K562 (cell line): ENCODE results near the gene SLC25A48.

Experiments
- ERF ChIP-seq: fragments of 450-650 bp; formaldehyde crosslinking; IDR thresholded peaks from 2 replicates; pipeline ENCODE4 v1.4.0; 2020; ENCODE audit warnings: mild to moderate bottlenecking, mixed read lengths
- HDAC6 ChIP-seq: IDR thresholded peaks from 2 replicates; pipeline ENCODE4 v1.6.1; 2012; ENCODE audit warnings: low read depth, mild to moderate bottlenecking, control low read depth, inconsistent platforms, low read length, moderate library complexity
- KHSRP ChIP-seq: fragments of 450-650 bp; IDR thresholded peaks from 2 replicates; pipeline ENCODE4 v1.6.1; 2017
- NFE2 ChIP-seq: IDR thresholded peaks from 2 replicates; pipeline ENCODE4 v1.6.1; 2014; ENCODE audit warnings: antibody characterized with exemption, low read depth
- POLR2A ChIP-seq: fragments of 450-650 bp; conservative IDR thresholded peaks from 2 replicates; pipeline ENCODE4 v1.6.1; 2016
- POLR2AphosphoS5 ChIP-seq: IDR thresholded peaks from 2 replicates; pipeline ENCODE4 v1.6.1; 2011; ENCODE audit warnings: mild to moderate bottlenecking, low read depth, low read length, moderate library complexity; ENCODE audit not compliant: control insufficient read depth, insufficient read depth
- SIN3A ChIP-seq, 2 experiments: fragments of 150-350 bp in 1 of 2; IDR thresholded peaks; 2 replicates each; pipeline ENCODE4 v1.6.1; 2011 to 2016; ENCODE audit warnings: borderline replicate concordance in 2 of 2, low read depth in 2 of 2, low read length in 2 of 2, mild to moderate bottlenecking in 2 of 2, moderate library complexity in 2 of 2; ENCODE audit not compliant: control insufficient read depth in 1 of 2
- SIRT6 ChIP-seq: IDR thresholded peaks from one replicate; pipeline ENCODE4 v1.6.1; 2012; ENCODE audit warnings: low read depth, mild to moderate bottlenecking, control low read depth, inconsistent platforms, low read length, moderate library complexity
- SP2 ChIP-seq: IDR thresholded peaks from 2 replicates; pipeline ENCODE4 v1.6.1; 2011; ENCODE audit warnings: mild to moderate bottlenecking, low read depth, low read length, moderate library complexity; ENCODE audit not compliant: poor library complexity, severe bottlenecking; ENCODE audit errors: extremely low read depth
- USF2 ChIP-seq: sonication (generic); formaldehyde crosslinking; IDR thresholded peaks from 2 replicates; pipeline ENCODE4 v1.5.0; 2020; ENCODE audit warnings: missing genetic modification reagents
- YY1 ChIP-seq, 3 experiments: IDR thresholded peaks; 2 replicates each; pipeline ENCODE4 v1.6.1; 2011; ENCODE audit warnings: low read length in 2 of 3, mild to moderate bottlenecking in 2 of 3, moderate library complexity in 2 of 3, borderline replicate concordance in 1 of 3, control low read depth in 1 of 3, low read depth in 1 of 3; ENCODE audit not compliant: insufficient read depth in 3 of 3, insufficient replicate concordance in 2 of 3, control insufficient read depth in 1 of 3, insufficient read length in 1 of 3; ENCODE audit errors: extremely low read depth in 1 of 3
- ZNF561 ChIP-seq: fragments of 450-650 bp; formaldehyde crosslinking; conservative IDR thresholded peaks from 2 replicates; pipeline ENCODE4 v1.4.0; 2020; ENCODE audit warnings: mild to moderate bottlenecking, moderate library complexity
- TF ChIP-seq, protein P1 (sequence below): sonication (generic); formaldehyde crosslinking; IDR thresholded peaks from 2 replicates; pipeline ENCODE4 v1.9.0; 2022; ENCODE audit warnings: mild to moderate bottlenecking, missing genetic modification reagents

GRCh38 chr5:135851915-135852845, 17.7 kb downstream of the SLC25A48 start:
- TF ChIP-seq POLR2AphosphoS5 (no peak), NFE2 (no peak), ERF (CRISPR knock-in tag) (no peak), SIN3A (IDR thresholded peaks at IDR 0.05; ENCODE audit: borderline replicate concordance in 2 of 2, control insufficient read depth in 1 of 2, low read depth in 2 of 2, low read length in 2 of 2) (no peak), SIRT6 (no peak), SP2 (no peak), USF2 (CRISPR knock-in tag) (no peak), KHSRP (no peak), YY1 (IDR thresholded peaks at IDR 0.05; ENCODE audit: borderline replicate concordance in 1 of 3, control insufficient read depth in 1 of 3, extremely low read depth in 1 of 3, insufficient read depth in 3 of 3, insufficient read length in 1 of 3, insufficient replicate concordance in 2 of 3, low read depth in 1 of 3, low read length in 2 of 3) (no peak), HDAC6 (no peak), ZNF561 (CRISPR knock-in tag) (no peak), POLR2A (no peak)
- TF ChIP-seq, protein P1, sequence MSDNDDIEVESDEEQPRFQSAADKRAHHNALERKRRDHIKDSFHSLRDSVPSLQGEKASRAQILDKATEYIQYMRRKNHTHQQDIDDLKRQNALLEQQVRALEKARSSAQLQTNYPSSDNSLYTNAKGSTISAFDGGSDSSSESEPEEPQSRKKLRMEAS (CRISPR knock-in tag), result no peak
